IMR-90 (cell line): Measurements from ENCODE around the gene PNPLA2. TPM values are rescaled to one million over a fixed set of nuclear protein-coding genes. Genes with fewer than 3 reads are reported as not detected.

Experiments
- ATAC-seq: fragments of 200-7000 bp; cut with Tn5 transposase; 2 replicates; pipeline ENCODE4 v1.9.1; 2020; ENCODE audit warnings: low read depth, mild to moderate bottlenecking, moderate library complexity
- BruUV-seq: library from RNA; stranded (reverse); fragments of 400-500 nt; replicated peaks from 2 replicates; lab custom pipeline; 2021; lab: Mats Ljungman, UMichigan
- CTCF ChIA-PET: fragments of 300-600 bp; formaldehyde crosslinking; extraction: SDS; loops from one replicate; lab custom pipeline; 2021; ENCODE audit warnings: antibody characterized with exemption; lab: Yijun Ruan, JAX
- POLR2A ChIA-PET: fragments of 300-600 bp; sonication (Branson Sonifier 250); formaldehyde crosslinking; loops from one replicate; lab custom pipeline; 2022; ENCODE audit warnings: antibody characterized with exemption; ENCODE audit not compliant: unreplicated experiment; lab: Charles Lee
- DNase-seq: peaks from one replicate; pipeline ENCODE4 v3.0.0; 2013
- H2AFZ ChIP-seq: replicated peaks from 2 replicates; pipeline ENCODE3; 2013; ENCODE audit warnings: low read length, mild to moderate bottlenecking; ENCODE audit not compliant: poor library complexity
- H2AK5ac ChIP-seq: 2 replicates; pipeline ENCODE4 v1.6.1; 2013; ENCODE audit warnings: low read depth, low read length, inconsistent platforms
- H2AK9ac ChIP-seq: replicated peaks from 2 replicates; pipeline ENCODE3; 2013; ENCODE audit warnings: mild to moderate bottlenecking, low read depth, low read length, moderate library complexity; ENCODE audit not compliant: poor library complexity
- H2BK120ac ChIP-seq: 2 replicates; pipeline ENCODE4 v1.6.1; 2013; ENCODE audit warnings: low read depth, low read length, inconsistent platforms
- H2BK15ac ChIP-seq: 3 replicates; pipeline ENCODE4 v1.6.1; 2013; ENCODE audit warnings: low read depth, low read length, inconsistent platforms
- H2BK20ac ChIP-seq: 2 replicates; pipeline ENCODE4 v1.6.1; 2013; ENCODE audit warnings: low read depth, mild to moderate bottlenecking, inconsistent platforms, low read length, moderate library complexity
- H2BK5ac ChIP-seq: 2 replicates; pipeline ENCODE4 v1.6.1; 2013; ENCODE audit warnings: mild to moderate bottlenecking, low read depth, low read length, inconsistent platforms; ENCODE audit not compliant: poor library complexity, severe bottlenecking
- H3K14ac ChIP-seq: replicated peaks from 2 replicates; pipeline ENCODE4 v1.6.1; 2013; ENCODE audit warnings: low read depth, low read length, inconsistent platforms
- H3K18ac ChIP-seq: 2 replicates; pipeline ENCODE4 v1.6.1; 2013; ENCODE audit warnings: low read depth, low read length, control low read depth
- H3K23ac ChIP-seq: 2 replicates; pipeline ENCODE4 v1.6.1; 2013; ENCODE audit warnings: low read depth, low read length, inconsistent platforms
- H3K27ac ChIP-seq: 2 replicates; pipeline ENCODE4 v1.5.1; 2013; ENCODE audit warnings: mild to moderate bottlenecking, control low read depth, low read length; ENCODE audit not compliant: insufficient read depth
- H3K27me3 ChIP-seq: 2 replicates; pipeline ENCODE4 v1.6.1; 2013; ENCODE audit warnings: low read length; ENCODE audit not compliant: control insufficient read depth, insufficient read depth
- H3K36me3 ChIP-seq: 2 replicates; pipeline ENCODE4 v1.6.1; 2013; ENCODE audit warnings: low read length, mixed read lengths; ENCODE audit not compliant: control insufficient read depth, insufficient read depth
- H3K4ac ChIP-seq: 2 replicates; pipeline ENCODE4 v1.6.1; 2013; ENCODE audit warnings: low read depth, low read length, inconsistent platforms
- H3K4me1 ChIP-seq: 2 replicates; pipeline ENCODE4 v1.6.1; 2013; ENCODE audit warnings: low read length, mixed read lengths; ENCODE audit not compliant: control insufficient read depth, insufficient read depth
- H3K4me2 ChIP-seq: 2 replicates; pipeline ENCODE4 v1.6.1; 2013; ENCODE audit warnings: low read depth, mild to moderate bottlenecking, control low read depth, low read length, moderate library complexity
- H3K4me3 ChIP-seq: 2 replicates; pipeline ENCODE4 v1.5.1; 2013; ENCODE audit warnings: low read depth, mild to moderate bottlenecking, control low read depth, low read length, moderate library complexity; ENCODE audit not compliant: insufficient read depth
- H3K56ac ChIP-seq: 2 replicates; pipeline ENCODE4 v1.6.1; 2013; ENCODE audit warnings: low read length, inconsistent platforms; ENCODE audit not compliant: insufficient read depth; ENCODE audit errors: extremely low read depth
- H3K79me1 ChIP-seq, 2 experiments: 2 replicates each; pipeline ENCODE4 v1.6.1; 2013; ENCODE audit warnings: low read length in 2 of 2, inconsistent platforms in 1 of 2, low read depth in 1 of 2
- H3K9ac ChIP-seq: 2 replicates; pipeline ENCODE4 v1.6.1; 2013; ENCODE audit warnings: low read depth, low read length, control low read depth
- H3K9me1 ChIP-seq: 2 replicates; pipeline ENCODE4 v1.6.1; 2013; ENCODE audit warnings: low read length, inconsistent platforms; ENCODE audit not compliant: insufficient read depth
- H3K9me3 ChIP-seq: 2 replicates; pipeline ENCODE4 v1.6.1; 2013; ENCODE audit warnings: low read length; ENCODE audit not compliant: control insufficient read depth, insufficient read depth
- H4K20me1 ChIP-seq: 2 replicates; pipeline ENCODE4 v1.6.1; 2013; ENCODE audit warnings: low read length, inconsistent platforms; ENCODE audit not compliant: insufficient read depth
- H4K5ac ChIP-seq: 2 replicates; pipeline ENCODE4 v1.6.1; 2013; ENCODE audit warnings: mild to moderate bottlenecking, low read depth, low read length, control low read depth
- H4K8ac ChIP-seq, 2 experiments: 2 replicates each; pipeline ENCODE4 v1.6.1; 2013; ENCODE audit warnings: low read depth in 2 of 2, low read length in 2 of 2, control low read depth in 1 of 2, inconsistent platforms in 1 of 2
- H4K91ac ChIP-seq: 2 replicates; pipeline ENCODE4 v1.6.1; 2013; ENCODE audit warnings: low read depth, low read length, inconsistent platforms; ENCODE audit not compliant: insufficient read depth
- CTCF ChIP-seq: conservative IDR thresholded peaks from 2 replicates; pipeline ENCODE4 v1.5.1; 2012; ENCODE audit warnings: mild to moderate bottlenecking, low read depth, low read length, improper control_type of control experiment
- NFE2L2 ChIP-seq: fragments of 150-350 bp; IDR thresholded peaks from 2 replicates; pipeline ENCODE4 v1.6.1; 2016; ENCODE audit warnings: low read depth, mild to moderate bottlenecking, low read length
- RAD21 ChIP-seq: IDR thresholded peaks from 2 replicates; pipeline ENCODE4 v1.6.1; 2012; ENCODE audit warnings: low read length, improper control_type of control experiment
- USF2 ChIP-seq: fragments of 150-350 bp; IDR thresholded peaks from 2 replicates; pipeline ENCODE4 v1.6.1; 2017; ENCODE audit warnings: mild to moderate bottlenecking, antibody characterized with exemption, low read length, low read depth
- WGBS, 2 experiments: methylation state at CpG; one replicate each; pipeline versions ENCODE4 v1.1.5 to v1.1.7; 2013; ENCODE audit warnings: missing lambda C conversion rate in 2 of 2; ENCODE audit not compliant: insufficient read length in 1 of 2; ENCODE audit errors: extremely low coverage in 2 of 2; 5-methylcytosine and 5-hydroxymethylcytosine counted together
- dilution Hi-C: fragments of 300-500 bp; cut with HindIII; formaldehyde crosslinking; loops from one replicate; pipeline ENCODE4 v1.14.3; 2018; ENCODE audit warnings: low sequenced_read_pairs; ENCODE audit not compliant: unreplicated experiment
- in situ Hi-C: fragments of 300-500 bp; cut with MboI; formaldehyde crosslinking; loops from 3 replicates; pipeline ENCODE4 v1.14.3; 2019; ENCODE audit warnings: low sequenced_read_pairs, inconsistent platforms, mixed read lengths
- intact Hi-C: fragments of 100-400 bp; cut with micrococcal nuclease; formaldehyde crosslinking; loops from 2 replicates; pipeline ENCODE4 v1.10.0; 2022
- polyA plus RNA-seq, 3 experiments: library from polyadenylated mRNA; depleted of rRNA; stranded (reverse); fragments of >200 nt; gene quantifications; 2 replicates each; pipeline ENCODE4 v1.2.3, GENCODE V29; 2012; ENCODE audit warnings: low replicate concordance in 1 of 3
- total RNA-seq: library from RNA; depleted of rRNA; stranded (reverse); fragments of >200 nt; gene quantifications from 2 replicates; pipeline ENCODE4 v1.2.3, GENCODE V29; 2012

Gene PNPLA2
- total and polyA plus RNA-seq, 2 of the 4 experiments (the other 2 are of a cell fraction): 7.0 to 94.3 TPM

GRCh38 chr11:839875-840617 is 21.3 kb downstream of the PNPLA2 start:
- H2BK120ac ChIP-seq: no peak overlapping the region
- POLR2A ChIA-PET: no interaction called here
- H4K5ac ChIP-seq: no peak overlapping the region
- H3K79me1 ChIP-seq: peaks cover 16 to 67% of the 10 kb centered on the region in 2 experiments; a peak in 3 of 4 replicates
- in situ Hi-C loops: no loop called here
- H4K91ac ChIP-seq: no peak overlapping the region
- H3K14ac ChIP-seq: no peak overlapping the region
- peak overlapping the region; percentile 34 for H2AK9ac ChIP-seq
- H2BK20ac ChIP-seq: no peak overlapping the region
- CTCF ChIA-PET: interaction anchor here (0.6 to 1.0 kb wide), 2 partner anchors 8 to 602 kb away, joined by 3 read pairs; no protein-coding TSS in a partner anchor
- H3K23ac ChIP-seq: peak overlapping the region; percentile 72; the same call in 1 of the 2 replicates
- ATAC-seq (no peak), DNase-seq (no peak)
- no peak for TF ChIP-seq NFE2L2
- 0 out of 2 replicates have a peak, but pooled peaks have one; percentile 4 for TF ChIP-seq RAD21
- TF ChIP-seq CTCF: peak; percentile 32
- TF ChIP-seq USF2: no peak
- H3K56ac ChIP-seq: no peak overlapping the region
- no peak overlapping the region for H3K4ac ChIP-seq
- H2BK15ac ChIP-seq: no peak overlapping the region
- H2BK5ac ChIP-seq: no peak overlapping the region
- H2AFZ ChIP-seq: peak overlapping the region; percentile 15
- H3K27me3 ChIP-seq: no peaks in the 10 kb centered on the region
- H3K36me3 ChIP-seq: peaks cover 52% of the 10 kb centered on the region
- H2AK5ac ChIP-seq: no peak overlapping the region
- peak overlapping the region; percentile 87; the same call in 1 of the 2 replicates for H3K4me2 ChIP-seq
- no peaks in the 10 kb centered on the region for H3K9me3 ChIP-seq
- intact Hi-C loops: loop anchor here (10.0 kb wide), 1 partner anchor 215 kb away; no protein-coding TSS in a partner anchor
- H3K9ac ChIP-seq: no peak overlapping the region; the same call in 1 of the 2 replicates
- TSS peak; percentile 66 for BruUV-seq
- 0 out of 2 replicates have a peak overlapping the region, but pooled peaks have one; percentile 4 for H3K27ac ChIP-seq
- no peak overlapping the region for H3K4me3 ChIP-seq
- dilution Hi-C loops: no loop called here
- H3K18ac ChIP-seq: no peak overlapping the region
- peaks cover 22% of the 10 kb centered on the region for H3K4me1 ChIP-seq
- H3K9me1 ChIP-seq: peaks cover 22% of the 10 kb centered on the region
- H4K20me1 ChIP-seq: peaks cover 71% of the 10 kb centered on the region
- 0 out of 4 replicates have a peak overlapping the region, but pooled peaks of 1 of the 2 experiments have one; percentile 28 for H4K8ac ChIP-seq
- whole genome bisulfite sequencing, 2 experiments: 90% methylated on average over 11 of the region's 25 CpGs; no CpG with 5 or more reads in 1 of the 2 experiments
